Upper lobe of left lung (tissue), 4 donors: ENCODE measurements around the gene RANBP6.

Source experiments
- POLR2A ChIP-seq, 4 donors: fragments of 450-650 bp; IDR thresholded peaks; one replicate each; pipeline ENCODE4 v1.5.1; 2016 to 2017; ENCODE audit warnings: antibody characterized with exemption in 4 of 4, mild to moderate bottlenecking in 2 of 4
- POLR2AphosphoS5 ChIP-seq, 2 donors: sonication (generic); formaldehyde crosslinking; IDR thresholded peaks; one replicate each; pipeline ENCODE4 v1.5.1; 2017; ENCODE audit warnings: antibody characterized with exemption in 2 of 2
- TF ChIP-seq, protein P1 (sequence below), 6 experiments: fragments of 450-650 bp in 4 of 6; fragments of 200-600 bp in 2 of 6; sonication (generic) in 2 of 6; IDR thresholded peaks; one replicate each; pipeline ENCODE4 v1.5.1; 2016 to 2019; ENCODE audit warnings: antibody characterized with exemption in 6 of 6

DNA sequence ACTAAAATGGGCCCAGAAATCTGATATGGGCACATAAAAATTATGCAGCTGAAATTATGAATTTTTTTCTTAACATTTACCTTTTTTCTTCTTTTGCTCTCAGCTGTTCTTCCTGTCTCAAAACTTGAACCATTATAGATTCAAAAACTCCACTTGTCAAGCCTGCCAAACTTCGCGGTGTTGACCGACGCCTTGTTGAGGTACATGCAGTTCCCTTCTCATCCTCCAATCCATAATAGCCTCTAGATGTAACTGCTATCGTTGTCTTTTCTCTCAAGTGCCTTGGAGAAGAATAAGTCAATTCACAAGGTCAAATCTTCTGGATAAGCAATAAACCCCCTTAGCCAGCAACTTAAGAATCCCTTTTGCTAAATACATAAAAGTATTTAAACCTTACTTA, 27.2 kb downstream of the RANBP6 start:
- TF ChIP-seq, protein P1, sequence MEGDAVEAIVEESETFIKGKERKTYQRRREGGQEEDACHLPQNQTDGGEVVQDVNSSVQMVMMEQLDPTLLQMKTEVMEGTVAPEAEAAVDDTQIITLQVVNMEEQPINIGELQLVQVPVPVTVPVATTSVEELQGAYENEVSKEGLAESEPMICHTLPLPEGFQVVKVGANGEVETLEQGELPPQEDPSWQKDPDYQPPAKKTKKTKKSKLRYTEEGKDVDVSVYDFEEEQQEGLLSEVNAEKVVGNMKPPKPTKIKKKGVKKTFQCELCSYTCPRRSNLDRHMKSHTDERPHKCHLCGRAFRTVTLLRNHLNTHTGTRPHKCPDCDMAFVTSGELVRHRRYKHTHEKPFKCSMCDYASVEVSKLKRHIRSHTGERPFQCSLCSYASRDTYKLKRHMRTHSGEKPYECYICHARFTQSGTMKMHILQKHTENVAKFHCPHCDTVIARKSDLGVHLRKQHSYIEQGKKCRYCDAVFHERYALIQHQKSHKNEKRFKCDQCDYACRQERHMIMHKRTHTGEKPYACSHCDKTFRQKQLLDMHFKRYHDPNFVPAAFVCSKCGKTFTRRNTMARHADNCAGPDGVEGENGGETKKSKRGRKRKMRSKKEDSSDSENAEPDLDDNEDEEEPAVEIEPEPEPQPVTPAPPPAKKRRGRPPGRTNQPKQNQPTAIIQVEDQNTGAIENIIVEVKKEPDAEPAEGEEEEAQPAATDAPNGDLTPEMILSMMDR (IDR thresholded peaks at IDR 0.05): no peak
- no peak for TF ChIP-seq POLR2A (IDR thresholded peaks at IDR 0.05)
- TF ChIP-seq POLR2AphosphoS5 (IDR thresholded peaks at IDR 0.05): no peak
